H1 (cell line): ENCODE measurements around the gene C3. TPM values are rescaled to one million over a fixed set of nuclear protein-coding genes. Genes with fewer than 3 reads are reported as not detected.

ENCODE experiments used
- CTCF ChIA-PET: fragments of 300-600 bp; sonication (Branson Sonifier 250); formaldehyde crosslinking; loops from one replicate; lab custom pipeline; 2021; ENCODE audit not compliant: partially characterized antibody; lab: Charles Lee
- POLR2A ChIA-PET: fragments of 300-600 bp; sonication (Branson Sonifier 250); formaldehyde crosslinking; loops from one replicate; lab custom pipeline; 2021; ENCODE audit warnings: inconsistent platforms; ENCODE audit not compliant: partially characterized antibody; lab: Charles Lee
- DNase-seq, 2 experiments: peaks; one replicate each; pipeline versions ENCODE4 v3.0.0 to v3.0.0-alpha.2; 2010 to 2022; ENCODE audit warnings: low spot score in 2 of 2, low read depth in 1 of 2, mixed read lengths in 1 of 2
- FAIRE-seq: peaks from 2 replicates; lab custom pipeline; 2011; peaks lifted over from hg19 to GRCh38; lab: Jason Lieb, UNC
- H2AFZ ChIP-seq: 2 replicates; pipeline ENCODE4 v1.8.1; 2012; ENCODE audit warnings: low read length, inconsistent platforms
- H2AK5ac ChIP-seq: 2 replicates; pipeline ENCODE4 v1.6.1; 2013; ENCODE audit warnings: low read depth, low read length
- H2BK120ac ChIP-seq: replicated peaks from 2 replicates; pipeline ENCODE3; 2013; ENCODE audit warnings: low read depth, low read length, inconsistent platforms
- H2BK12ac ChIP-seq: 2 replicates; pipeline ENCODE4 v1.6.1; 2013; ENCODE audit warnings: low read depth, low read length
- H2BK15ac ChIP-seq: 2 replicates; pipeline ENCODE4 v1.6.1; 2013; ENCODE audit warnings: low read length
- H2BK20ac ChIP-seq: 2 replicates; pipeline ENCODE4 v1.6.1; 2013; ENCODE audit warnings: low read length
- H2BK5ac ChIP-seq: 2 replicates; pipeline ENCODE4 v1.6.1; 2013; ENCODE audit warnings: low read depth, low read length
- H3K14ac ChIP-seq: 2 replicates; pipeline ENCODE4 v1.6.1; 2013; ENCODE audit warnings: inconsistent platforms; ENCODE audit not compliant: insufficient read length
- H3K18ac ChIP-seq: 2 replicates; pipeline ENCODE4 v1.6.1; 2013; ENCODE audit warnings: low read length; ENCODE audit errors: extremely low read depth
- H3K23ac ChIP-seq: 2 replicates; pipeline ENCODE4 v1.6.1; 2013; ENCODE audit warnings: inconsistent platforms; ENCODE audit not compliant: insufficient read length
- H3K23me2 ChIP-seq: 2 replicates; pipeline ENCODE4 v1.6.1; 2013; ENCODE audit warnings: low read depth, low read length
- H3K27ac ChIP-seq: 2 replicates; pipeline ENCODE4 v1.6.1; 2011; ENCODE audit warnings: low read depth, low read length, inconsistent platforms
- H3K27me3 ChIP-seq, 4 experiments: replicated peaks in 1 of 4; 1 replicate in 1 of 4; 2 replicates in 3 of 4; pipeline versions ENCODE4 v1.6.1 to v1.8.1; 2011 to 2013; ENCODE audit warnings: low read length in 3 of 4, mild to moderate bottlenecking in 3 of 4, inconsistent platforms in 2 of 4, mixed read lengths in 2 of 4, moderate library complexity in 1 of 4; ENCODE audit not compliant: control insufficient read depth in 3 of 4, insufficient read depth in 3 of 4; ENCODE audit errors: extremely low read depth in 1 of 4
- H3K36me3 ChIP-seq, 4 experiments: 2 replicates each; pipeline versions ENCODE4 v1.6.1 to v1.8.1; 2011 to 2013; ENCODE audit warnings: mild to moderate bottlenecking in 4 of 4, low read length in 3 of 4, moderate library complexity in 2 of 4, control low read depth in 1 of 4, inconsistent platforms in 1 of 4; ENCODE audit not compliant: insufficient read depth in 4 of 4, control insufficient read depth in 2 of 4
- H3K4ac ChIP-seq: replicated peaks from 2 replicates; pipeline ENCODE3; 2013; ENCODE audit warnings: low read length, low read depth, mixed read lengths, inconsistent platforms; ENCODE audit not compliant: insufficient read length
- H3K4me1 ChIP-seq, 4 experiments: replicated peaks in 1 of 4; 1 replicate in 1 of 4; 2 replicates in 3 of 4; pipeline versions ENCODE4 v1.6.1 to v1.8.1; 2011 to 2013; ENCODE audit warnings: low read length in 3 of 4, inconsistent platforms in 2 of 4, mixed read lengths in 1 of 4; ENCODE audit not compliant: insufficient read depth in 4 of 4, control insufficient read depth in 3 of 4
- H3K4me2 ChIP-seq, 2 experiments: 2 replicates each; pipeline versions ENCODE4 v1.6.1 to v1.8.1; 2011 to 2013; ENCODE audit warnings: low read depth in 2 of 2, low read length in 2 of 2, control low read depth in 1 of 2, inconsistent platforms in 1 of 2, mild to moderate bottlenecking in 1 of 2; ENCODE audit not compliant: insufficient read depth in 1 of 2
- H3K4me3 ChIP-seq, 4 experiments: fragments of 200-600, 300-600 bp in 1 of 4; sonication (generic), shearing (Covaris generic), sonication (Bioruptor Twin) in 1 of 4; 2 replicates each; pipeline versions ENCODE4 v1.5.1 to v1.8.1; 2011 to 2016; ENCODE audit warnings: low read length in 4 of 4, low read depth in 3 of 4, control low read depth in 2 of 4, inconsistent platforms in 2 of 4, mild to moderate bottlenecking in 2 of 4, mixed read lengths in 1 of 4, moderate library complexity in 1 of 4; ENCODE audit not compliant: insufficient read depth in 2 of 4; ENCODE audit errors: extremely low read depth in 1 of 4
- H3K56ac ChIP-seq: replicated peaks from 2 replicates; pipeline ENCODE3; 2013; ENCODE audit warnings: low read depth, mild to moderate bottlenecking, mixed read lengths, low read length, inconsistent platforms; ENCODE audit not compliant: insufficient read length
- H3K79me1 ChIP-seq: 2 replicates; pipeline ENCODE4 v1.6.1; 2013; ENCODE audit warnings: low read depth, low read length, control low read depth
- H3K79me2 ChIP-seq, 2 experiments: 2 replicates each; pipeline versions ENCODE4 v1.6.1 to v1.8.1; 2012 to 2013; ENCODE audit warnings: low read length in 2 of 2, mild to moderate bottlenecking in 2 of 2, inconsistent platforms in 1 of 2; ENCODE audit not compliant: insufficient read depth in 2 of 2, control insufficient read depth in 1 of 2
- H3K9ac ChIP-seq, 4 experiments: replicated peaks in 1 of 4; 1 replicate in 1 of 4; 2 replicates in 3 of 4; pipeline versions ENCODE4 v1.6.1 to v1.8.1; 2011 to 2013; ENCODE audit warnings: low read depth in 3 of 4, low read length in 3 of 4, control low read depth in 2 of 4, mild to moderate bottlenecking in 2 of 4, moderate library complexity in 2 of 4, inconsistent platforms in 1 of 4; ENCODE audit errors: extremely low read depth in 1 of 4
- H3K9me3 ChIP-seq, 2 experiments: 2 replicates each; pipeline versions ENCODE4 v1.6.1 to v1.8.1; 2012 to 2013; ENCODE audit warnings: mild to moderate bottlenecking in 2 of 2, moderate library complexity in 2 of 2, control low read depth in 1 of 2, inconsistent platforms in 1 of 2, low read depth in 1 of 2, low read length in 1 of 2, mixed read lengths in 1 of 2; ENCODE audit not compliant: insufficient read depth in 2 of 2
- H4K20me1 ChIP-seq, 2 experiments: replicated peaks in 1 of 2; 2 replicates each; pipeline versions ENCODE3 to v1.8.1; 2011 to 2013; ENCODE audit warnings: inconsistent platforms in 2 of 2, low read length in 2 of 2, mild to moderate bottlenecking in 1 of 2; ENCODE audit not compliant: insufficient read depth in 2 of 2, control insufficient read depth in 1 of 2
- H4K5ac ChIP-seq: 2 replicates; pipeline ENCODE4 v1.6.1; 2013; ENCODE audit warnings: low read length, low read depth, mixed read lengths, inconsistent platforms; ENCODE audit not compliant: insufficient read length
- H4K8ac ChIP-seq: 2 replicates; pipeline ENCODE4 v1.8.0; 2013; ENCODE audit warnings: mild to moderate bottlenecking, moderate library complexity, low read length, inconsistent platforms; ENCODE audit not compliant: insufficient read depth; ENCODE audit errors: extremely low read depth
- H4K91ac ChIP-seq: replicated peaks from 2 replicates; pipeline ENCODE3; 2013; ENCODE audit warnings: low read length, mixed read lengths, inconsistent platforms; ENCODE audit not compliant: insufficient read length
- ASH2L ChIP-seq: fragments of 200-600, 300-600 bp; sonication (generic); IDR thresholded peaks from one replicate; pipeline ENCODE4 v1.7.1; 2017; ENCODE audit warnings: low read length
- CBX5 ChIP-seq: fragments of 300-800, 300-1000 bp; sonication (generic); IDR thresholded peaks from 2 replicates; pipeline ENCODE4 v1.7.1; 2016; ENCODE audit warnings: antibody characterized with exemption, low read length, low read depth
- RBBP5 ChIP-seq: IDR thresholded peaks from 2 replicates; pipeline ENCODE4 v1.7.1; 2012; ENCODE audit warnings: low read depth, mild to moderate bottlenecking, inconsistent platforms, low read length, moderate library complexity, borderline replicate concordance
- RXRA ChIP-seq: IDR thresholded peaks from 2 replicates; pipeline ENCODE4 v1.6.1; 2011; ENCODE audit warnings: low read depth, mild to moderate bottlenecking, low read length, moderate library complexity; ENCODE audit not compliant: insufficient read depth
- SAP30 ChIP-seq: fragments of 300-600 bp; sonication (generic); IDR thresholded peaks from 2 replicates; pipeline ENCODE4 v1.7.1; 2012; ENCODE audit warnings: low read length, moderate library complexity, mild to moderate bottlenecking, inconsistent platforms; ENCODE audit not compliant: insufficient read depth, insufficient replicate concordance
- WGBS, 2 experiments: shearing (Covaris generic) in 1 of 2; methylation state at CpG; one replicate each; pipeline versions ENCODE4 v1.1.6 to v1.1.7; 2013 to 2015; ENCODE audit warnings: low lambda C conversion rate in 2 of 2, mixed read lengths in 2 of 2, inconsistent platforms in 1 of 2, low coverage in 1 of 2, missing lambda C conversion rate in 1 of 2; ENCODE audit not compliant: insufficient replicate concordance in 2 of 2, insufficient coverage in 1 of 2, insufficient read length in 1 of 2; ENCODE audit errors: extremely low coverage in 1 of 2, missing lambda C conversion rate in 1 of 2; 5-methylcytosine and 5-hydroxymethylcytosine counted together
- polyA plus RNA-seq, 7 experiments: library from polyadenylated mRNA; depleted of rRNA in 3 of 7; stranded (reverse) in 5 of 7; unstranded in 2 of 7; fragments of >200 nt in 5 of 7; fragments of 200-250 nt in 2 of 7; gene quantifications; 1 replicate in 5 of 7; 2 replicates in 1 of 7; 4 replicates in 1 of 7; pipeline versions ENCODE4 v1.2.1 to v1.2.3, GENCODE V29; 2011 to 2013; ENCODE audit warnings: missing spikeins in 2 of 7, mixed read lengths in 2 of 7
- total RNA-seq: library from RNA; stranded (reverse); fragmentation: NEBNext Ultra II Directional; extraction: Animal tissue kit (Norgen Biotek cat#: 25700); gene quantifications from 2 replicates; pipeline ENCODE4 v1.2.1, GENCODE V29; 2021
- TF ChIP-seq, protein P1 (sequence below): IDR thresholded peaks from 2 replicates; pipeline ENCODE4 v1.6.1; 2012; ENCODE audit warnings: inconsistent platforms
- TF ChIP-seq, protein P2 (sequence below): IDR thresholded peaks from 2 replicates; pipeline ENCODE4 v1.6.1; 2012; ENCODE audit warnings: low read length, inconsistent platforms

Gene C3
- total and polyA plus RNA-seq, 2 of the 8 experiments (the other 6 are each of a cell fraction or from before 2014, with no cell fraction given) = 6.4 to 12.8 TPM

DNA sequence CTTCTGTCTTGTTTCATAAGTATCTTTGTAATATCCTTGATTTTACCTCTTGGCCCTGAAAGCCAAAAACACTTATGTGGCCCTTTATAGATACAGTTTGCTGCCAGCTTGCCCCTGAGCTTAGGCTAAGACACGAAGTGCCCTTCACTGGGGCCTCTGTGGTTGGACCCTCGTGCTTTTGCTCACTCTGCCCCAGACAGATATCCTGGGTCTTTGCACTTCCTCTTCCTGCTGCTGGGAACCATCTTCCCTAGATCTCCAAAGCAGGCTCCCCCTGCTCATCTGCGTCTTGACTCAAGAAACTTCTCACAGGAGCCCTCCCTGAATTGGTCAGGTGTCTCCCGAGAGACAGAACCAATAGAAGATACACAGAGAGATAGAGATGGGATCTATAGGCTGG, 48.5 kb downstream of the C3 start:
- H2BK20ac ChIP-seq = no peak overlapping the region
- no peak overlapping the region for H2BK15ac ChIP-seq
- WGBS, 2 experiments = 68% methylated on average over 4 of the region's 4 CpGs; no CpG with 5 or more reads in 1 of the 2 experiments
- H4K20me1 ChIP-seq = no peaks in the 10 kb centered on the region
- no peaks in the 10 kb centered on the region for H3K36me3 ChIP-seq
- no peak overlapping the region for H4K91ac ChIP-seq
- no peak overlapping the region for H3K9ac ChIP-seq
- H3K4ac ChIP-seq = no peak overlapping the region
- no peak overlapping the region for H2BK120ac ChIP-seq
- H2BK5ac ChIP-seq = no peak overlapping the region
- peaks cover 0 to 10% (median 4%) of the 10 kb centered on the region in 4 experiments; a peak in 5 of 7 replicates for H3K4me1 ChIP-seq
- no peaks in the 10 kb centered on the region for H3K79me1 ChIP-seq
- no peak overlapping the region for H3K4me2 ChIP-seq
- H4K5ac ChIP-seq = no peak overlapping the region
- TF ChIP-seq RXRA (no peak), RBBP5 (no peak), SAP30 (no peak), ASH2L (no peak), CBX5 (no peak)
- TF ChIP-seq, protein P1, sequence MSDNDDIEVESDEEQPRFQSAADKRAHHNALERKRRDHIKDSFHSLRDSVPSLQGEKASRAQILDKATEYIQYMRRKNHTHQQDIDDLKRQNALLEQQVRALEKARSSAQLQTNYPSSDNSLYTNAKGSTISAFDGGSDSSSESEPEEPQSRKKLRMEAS = no peak
- TF ChIP-seq, protein P2, sequence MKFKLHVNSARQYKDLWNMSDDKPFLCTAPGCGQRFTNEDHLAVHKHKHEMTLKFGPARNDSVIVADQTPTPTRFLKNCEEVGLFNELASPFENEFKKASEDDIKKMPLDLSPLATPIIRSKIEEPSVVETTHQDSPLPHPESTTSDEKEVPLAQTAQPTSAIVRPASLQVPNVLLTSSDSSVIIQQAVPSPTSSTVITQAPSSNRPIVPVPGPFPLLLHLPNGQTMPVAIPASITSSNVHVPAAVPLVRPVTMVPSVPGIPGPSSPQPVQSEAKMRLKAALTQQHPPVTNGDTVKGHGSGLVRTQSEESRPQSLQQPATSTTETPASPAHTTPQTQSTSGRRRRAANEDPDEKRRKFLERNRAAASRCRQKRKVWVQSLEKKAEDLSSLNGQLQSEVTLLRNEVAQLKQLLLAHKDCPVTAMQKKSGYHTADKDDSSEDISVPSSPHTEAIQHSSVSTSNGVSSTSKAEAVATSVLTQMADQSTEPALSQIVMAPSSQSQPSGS = no peak
- POLR2A ChIA-PET = no interaction called here
- FAIRE-seq = no peak
- no peaks in the 10 kb centered on the region for H3K23me2 ChIP-seq
- CTCF ChIA-PET = no interaction called here
- H3K18ac ChIP-seq = no peak overlapping the region
- H4K8ac ChIP-seq = no peak overlapping the region
- DNase-seq = no peak
- no peak overlapping the region for H2AFZ ChIP-seq
- H3K23ac ChIP-seq = no peak overlapping the region
- H2BK12ac ChIP-seq = no peak overlapping the region
- no peak overlapping the region for H2AK5ac ChIP-seq
- no peak overlapping the region for H3K27ac ChIP-seq
- no peaks in the 10 kb centered on the region for H3K27me3 ChIP-seq
- H3K14ac ChIP-seq = no peak overlapping the region
- no peaks in the 10 kb centered on the region for H3K9me3 ChIP-seq
- H3K56ac ChIP-seq = no peak overlapping the region
- no peaks in the 10 kb centered on the region for H3K79me2 ChIP-seq
- no peak overlapping the region for H3K4me3 ChIP-seq
